Breast epithelium (tissue), 3 donors: ENCODE results near the gene TCF23.

Source experiments
- POLR2A ChIP-seq: fragments of 450-650 bp; IDR thresholded peaks from one replicate; pipeline ENCODE4 v1.6.1; 2016; ENCODE audit warnings: antibody characterized with exemption, mild to moderate bottlenecking, moderate library complexity
- TF ChIP-seq, protein P1 (sequence below), 3 donors: fragments of 450-650 bp; IDR thresholded peaks; one replicate each; pipeline ENCODE4 v1.5.1; 2016 to 2017; ENCODE audit warnings: antibody characterized with exemption in 3 of 3, mild to moderate bottlenecking in 3 of 3, moderate library complexity in 3 of 3

DNA sequence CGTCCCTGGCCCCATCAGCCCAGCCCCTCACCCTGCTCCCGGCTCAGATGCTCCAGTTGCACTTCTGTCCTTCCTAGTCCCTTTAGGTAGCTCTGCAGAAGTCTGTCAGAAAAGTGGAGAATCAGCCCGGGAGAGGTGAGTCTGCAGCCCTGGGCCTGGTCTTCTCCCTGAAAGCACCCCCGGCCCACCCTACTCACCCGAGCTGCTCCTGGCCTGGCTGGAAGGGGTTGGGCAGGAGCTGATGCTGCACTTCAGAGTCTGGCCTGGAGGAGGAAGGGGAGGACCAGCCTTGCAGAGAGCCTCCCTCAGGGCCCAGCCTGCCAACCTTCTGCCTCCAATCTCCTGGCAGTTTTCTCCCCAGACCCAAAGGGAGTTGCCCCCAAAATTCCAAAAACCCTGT is 46.5 kb upstream of the TCF23 start:
- TF ChIP-seq, protein P1, sequence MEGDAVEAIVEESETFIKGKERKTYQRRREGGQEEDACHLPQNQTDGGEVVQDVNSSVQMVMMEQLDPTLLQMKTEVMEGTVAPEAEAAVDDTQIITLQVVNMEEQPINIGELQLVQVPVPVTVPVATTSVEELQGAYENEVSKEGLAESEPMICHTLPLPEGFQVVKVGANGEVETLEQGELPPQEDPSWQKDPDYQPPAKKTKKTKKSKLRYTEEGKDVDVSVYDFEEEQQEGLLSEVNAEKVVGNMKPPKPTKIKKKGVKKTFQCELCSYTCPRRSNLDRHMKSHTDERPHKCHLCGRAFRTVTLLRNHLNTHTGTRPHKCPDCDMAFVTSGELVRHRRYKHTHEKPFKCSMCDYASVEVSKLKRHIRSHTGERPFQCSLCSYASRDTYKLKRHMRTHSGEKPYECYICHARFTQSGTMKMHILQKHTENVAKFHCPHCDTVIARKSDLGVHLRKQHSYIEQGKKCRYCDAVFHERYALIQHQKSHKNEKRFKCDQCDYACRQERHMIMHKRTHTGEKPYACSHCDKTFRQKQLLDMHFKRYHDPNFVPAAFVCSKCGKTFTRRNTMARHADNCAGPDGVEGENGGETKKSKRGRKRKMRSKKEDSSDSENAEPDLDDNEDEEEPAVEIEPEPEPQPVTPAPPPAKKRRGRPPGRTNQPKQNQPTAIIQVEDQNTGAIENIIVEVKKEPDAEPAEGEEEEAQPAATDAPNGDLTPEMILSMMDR (IDR thresholded peaks at IDR 0.05) = no peak
- no peak for TF ChIP-seq POLR2A
